Measurements from ENCODE around the gene SIK2. TPM values are rescaled to one million over a fixed set of nuclear protein-coding genes. Genes with fewer than 3 reads are reported as not detected.

SIK2 gene
- total RNA-seq, 2 experiments from 2014 or later: 7.7 to 10.8 TPM

DNA sequence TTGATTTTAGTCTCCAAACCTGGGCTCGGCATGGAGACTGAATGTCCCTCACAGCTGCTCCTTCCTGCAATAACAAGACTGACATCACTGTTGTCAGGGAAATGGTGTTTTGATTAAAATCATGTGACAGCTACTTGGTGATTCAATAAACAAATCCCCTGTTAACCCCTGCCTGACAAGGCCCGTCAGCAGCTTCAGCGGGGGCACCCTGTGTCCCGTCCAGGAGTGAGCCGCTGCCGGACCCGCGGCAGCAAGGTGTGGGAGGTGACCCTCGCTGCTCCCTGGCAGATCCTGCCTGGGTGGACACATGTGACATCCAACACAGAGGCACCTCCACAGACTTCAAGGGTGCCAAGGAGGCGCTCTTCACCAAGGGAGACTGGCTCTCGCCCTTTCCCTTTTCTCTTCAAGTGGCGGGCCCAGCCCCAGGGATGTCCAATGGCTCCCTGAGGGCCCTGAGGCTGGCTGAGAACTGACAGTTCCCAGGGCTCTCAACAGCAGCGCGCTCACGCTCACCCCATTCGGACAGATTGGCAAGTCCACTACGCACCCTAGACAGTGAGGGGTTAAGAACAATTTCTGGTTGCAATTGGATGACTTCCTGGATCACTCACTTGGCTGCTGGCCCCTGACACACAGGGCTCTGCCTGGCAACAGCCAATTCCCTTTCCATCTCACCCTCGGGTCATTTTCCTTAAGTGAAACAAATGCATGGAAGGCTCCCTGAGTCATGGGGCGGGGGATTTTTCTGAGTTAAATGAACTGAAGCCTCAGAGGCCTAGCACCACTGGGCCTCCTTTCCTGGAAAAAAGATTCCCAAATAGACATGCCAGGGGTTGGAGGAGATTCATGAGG is 133.2 kb downstream of the SIK2 start:
- no peak overlapping the region for H3K4me3 Mint-ChIP-seq
- H3K9me3 Mint-ChIP-seq: no peaks in the 10 kb centered on the region
- H3K36me3 Mint-ChIP-seq (ENCODE audit: low read depth): peaks cover 10% of the 10 kb centered on the region
- H3K4me1 Mint-ChIP-seq: no peaks in the 10 kb centered on the region
- H3K27ac Mint-ChIP-seq: no peak overlapping the region
- ChIA-PET CTCF (no interaction called here), POLR2A (interaction anchor here (0.9 kb wide), 1 partner anchor 12 kb away, joined by 4 read pairs; no protein-coding TSS in a partner anchor)
- H3K27me3 Mint-ChIP-seq: no peaks in the 10 kb centered on the region
- DNase-seq: no peak

- Mint-ChIP-seq H3K4me1 (peaks cover 2% of the 10 kb centered on the region), H3K27me3 (no peaks in the 10 kb centered on the region), H3K27ac (no peak overlapping the region), H3K9me3 (no peaks in the 10 kb centered on the region), H3K36me3 (ENCODE audit: low read depth) (peaks cover 16% of the 10 kb centered on the region), H3K4me3 (no peak overlapping the region)
- ChIA-PET POLR2A (no interaction called here), CTCF (no interaction called here)
- DNase-seq: no peak
These were observed 133.9 kb downstream of the SIK2 start for GRCh38 chr11:111736181-111736590.

DNA sequence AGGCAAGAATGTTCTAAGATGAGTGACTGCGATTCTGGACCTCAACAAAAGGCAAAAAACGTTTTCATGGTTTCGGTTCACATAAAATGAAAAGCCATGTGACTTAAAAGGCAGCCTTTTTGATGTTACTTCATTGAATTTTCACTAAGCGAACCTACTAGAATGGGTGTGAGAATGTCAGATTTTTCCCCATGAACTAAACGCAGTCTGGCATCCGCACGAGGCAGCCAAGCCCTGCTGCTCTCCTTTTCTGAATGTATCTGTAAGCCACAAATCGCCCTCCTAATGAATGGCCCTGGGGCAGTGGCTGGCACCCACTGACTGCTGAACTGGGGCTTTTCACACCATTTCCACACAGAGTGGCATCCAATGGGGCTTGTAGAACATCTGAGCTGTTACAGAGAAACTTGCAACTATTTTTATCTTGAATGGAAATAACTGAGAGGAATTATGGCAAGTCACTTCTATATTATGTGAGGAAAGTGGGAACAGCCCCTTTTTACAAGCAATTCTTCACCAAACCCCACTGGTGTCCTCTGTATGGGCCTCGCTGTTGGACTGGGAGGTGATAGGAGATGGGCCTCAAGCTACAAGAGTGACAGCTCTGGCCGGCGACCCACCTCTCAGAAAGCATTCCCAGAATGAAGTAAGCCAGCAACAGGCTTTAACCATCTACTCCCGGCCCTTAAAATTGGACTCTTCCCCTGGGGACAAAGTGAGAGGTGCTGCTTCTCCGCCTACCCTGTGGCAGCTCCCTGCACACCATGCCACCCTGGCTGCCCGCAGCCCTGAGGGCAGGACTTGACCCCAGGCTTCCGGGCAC is 134.6 kb downstream of the SIK2 start:
- Mint-ChIP-seq H3K4me1 (peaks cover 2% of the 10 kb centered on the region), H3K9me3 (no peaks in the 10 kb centered on the region), H3K27ac (no peak overlapping the region), H3K27me3 (no peaks in the 10 kb centered on the region), H3K36me3 (ENCODE audit: low read depth) (peaks cover 23% of the 10 kb centered on the region), H3K4me3 (no peak overlapping the region)
- ChIA-PET CTCF (no interaction called here), POLR2A (interaction anchor here (1.1 kb wide), 1 partner anchor 28 kb away, joined by 3 read pairs; no protein-coding TSS in a partner anchor)
- no peak for DNase-seq

DNA sequence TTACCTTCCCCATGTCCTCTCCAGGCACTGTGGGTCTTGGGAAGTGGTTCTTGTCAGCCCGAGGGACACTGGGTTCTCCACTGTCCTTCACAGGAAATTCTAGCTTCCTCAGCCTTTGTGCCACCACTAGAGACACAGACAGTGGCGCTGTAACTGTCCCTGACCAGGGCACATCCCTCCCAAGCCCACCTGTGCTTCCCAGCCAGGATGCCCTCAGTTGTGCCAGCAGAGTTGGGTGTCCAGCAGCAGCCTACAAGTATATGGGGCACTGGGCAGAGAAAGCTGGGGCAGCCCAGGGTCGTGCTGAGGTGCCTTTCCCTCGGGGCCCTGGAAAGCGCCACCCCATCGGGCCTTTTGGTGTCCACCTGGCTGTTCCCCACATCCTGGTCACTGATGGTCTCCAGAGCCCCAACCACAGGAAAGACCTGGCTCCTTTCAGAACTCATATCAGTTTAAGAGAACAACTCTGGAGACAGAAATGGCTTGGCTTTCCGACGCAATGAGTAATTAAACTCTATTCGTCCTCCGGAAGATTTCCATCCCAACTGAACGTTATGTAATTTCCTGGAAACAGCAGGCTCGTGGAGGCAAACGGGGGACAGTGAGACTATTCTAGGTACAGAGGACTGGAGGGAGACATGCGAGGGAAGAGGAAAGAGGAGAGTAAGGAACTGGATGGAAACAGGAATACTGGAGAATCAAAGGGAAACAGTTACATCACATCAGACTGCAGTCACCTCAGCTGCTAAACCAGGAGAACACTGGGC is 135.4 kb downstream of the SIK2 start:
- H3K27me3 Mint-ChIP-seq: no peaks in the 10 kb centered on the region
- H3K4me3 Mint-ChIP-seq: no peak overlapping the region
- H3K9me3 Mint-ChIP-seq: no peaks in the 10 kb centered on the region
- H3K4me1 Mint-ChIP-seq: peaks cover 2% of the 10 kb centered on the region
- ChIA-PET POLR2A (interaction anchor here (1.1 kb wide), 1 partner anchor 27 kb away, joined by 3 read pairs; no protein-coding TSS in a partner anchor), CTCF (no interaction called here)
- DNase-seq: no peak
- H3K36me3 Mint-ChIP-seq (ENCODE audit: low read depth): peaks cover 28% of the 10 kb centered on the region
- no peak overlapping the region for H3K27ac Mint-ChIP-seq

DNA sequence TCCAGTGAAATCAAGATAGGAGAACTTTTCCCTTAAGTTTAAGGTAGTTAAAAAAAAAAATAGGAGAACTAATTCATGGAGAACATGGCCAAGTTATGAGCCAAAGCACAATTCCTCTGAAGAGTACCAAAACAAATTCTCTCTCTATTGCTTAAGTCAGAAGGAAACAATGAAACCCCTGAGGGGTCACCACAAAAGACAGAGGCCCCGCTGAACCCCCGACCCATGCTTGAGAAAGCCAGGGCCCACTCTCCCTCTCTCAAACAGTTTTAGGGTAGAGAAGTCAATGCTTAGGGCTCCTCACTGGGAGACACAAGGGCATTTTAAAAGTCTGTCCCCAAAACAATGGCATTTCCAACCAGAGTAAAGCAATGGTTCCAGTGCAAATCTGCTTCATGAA is 137.1 kb downstream of the SIK2 start:
- Mint-ChIP-seq H3K9me3 (no peaks in the 10 kb centered on the region), H3K27ac (no peak overlapping the region), H3K4me3 (no peak overlapping the region), H3K4me1 (peaks cover 4% of the 10 kb centered on the region), H3K27me3 (no peaks in the 10 kb centered on the region), H3K36me3 (ENCODE audit: low read depth) (peaks cover 41% of the 10 kb centered on the region)
- POLR2A ChIA-PET: no interaction called here
- DNase-seq: no peak
- CTCF ChIA-PET: no interaction called here

DNA sequence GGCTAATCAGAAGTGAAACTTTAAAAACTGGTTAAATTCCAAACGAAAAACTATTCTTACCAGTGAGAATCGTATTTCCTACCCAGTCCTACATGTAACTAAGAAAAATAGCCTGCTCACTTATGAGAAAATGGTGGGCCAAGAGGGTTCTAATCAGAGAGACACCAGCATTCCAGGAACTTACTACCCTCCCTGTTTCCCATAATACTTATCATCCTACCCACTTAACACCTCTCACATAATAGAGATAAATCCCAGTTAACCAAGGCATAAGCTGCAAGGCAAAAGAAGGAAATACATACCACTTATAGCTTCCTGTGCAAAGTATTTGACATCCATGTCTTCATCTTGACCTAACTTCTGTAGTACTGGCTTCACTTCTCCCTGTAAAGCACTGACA is 139.5 kb downstream of the SIK2 start:
- no peak overlapping the region for H3K27ac Mint-ChIP-seq
- no peak for DNase-seq
- peaks cover 4% of the 10 kb centered on the region for H3K9me3 Mint-ChIP-seq
- no peak overlapping the region for H3K4me3 Mint-ChIP-seq
- ChIA-PET CTCF (interaction anchor here (1.6 to 2.2 kb wide), 2 partner anchors 12 to 137 kb away, joined by 6 to 7 read pairs; no protein-coding TSS in a partner anchor), POLR2A (no interaction called here)
- H3K27me3 Mint-ChIP-seq: no peaks in the 10 kb centered on the region
- peaks cover 4% of the 10 kb centered on the region for H3K4me1 Mint-ChIP-seq
- peaks cover 61% of the 10 kb centered on the region for H3K36me3 Mint-ChIP-seq (ENCODE audit: low read depth)

- ChIA-PET POLR2A (no interaction called here), CTCF (interaction anchor here (1.7 to 2.2 kb wide), 2 partner anchors 23 to 139 kb away, joined by 4 to 6 read pairs; no protein-coding TSS in a partner anchor)
- no peak overlapping the region for H3K27ac Mint-ChIP-seq
- H3K27me3 Mint-ChIP-seq: no peaks in the 10 kb centered on the region
- H3K4me1 Mint-ChIP-seq: peaks cover 4% of the 10 kb centered on the region
- peaks cover 4% of the 10 kb centered on the region for H3K9me3 Mint-ChIP-seq
- H3K4me3 Mint-ChIP-seq: no peak overlapping the region
- peaks cover 73% of the 10 kb centered on the region for H3K36me3 Mint-ChIP-seq (ENCODE audit: low read depth)
- no peak for DNase-seq
These were observed 141.5 kb downstream of the SIK2 start for GRCh38 chr11:111743700-111744099.

DNA sequence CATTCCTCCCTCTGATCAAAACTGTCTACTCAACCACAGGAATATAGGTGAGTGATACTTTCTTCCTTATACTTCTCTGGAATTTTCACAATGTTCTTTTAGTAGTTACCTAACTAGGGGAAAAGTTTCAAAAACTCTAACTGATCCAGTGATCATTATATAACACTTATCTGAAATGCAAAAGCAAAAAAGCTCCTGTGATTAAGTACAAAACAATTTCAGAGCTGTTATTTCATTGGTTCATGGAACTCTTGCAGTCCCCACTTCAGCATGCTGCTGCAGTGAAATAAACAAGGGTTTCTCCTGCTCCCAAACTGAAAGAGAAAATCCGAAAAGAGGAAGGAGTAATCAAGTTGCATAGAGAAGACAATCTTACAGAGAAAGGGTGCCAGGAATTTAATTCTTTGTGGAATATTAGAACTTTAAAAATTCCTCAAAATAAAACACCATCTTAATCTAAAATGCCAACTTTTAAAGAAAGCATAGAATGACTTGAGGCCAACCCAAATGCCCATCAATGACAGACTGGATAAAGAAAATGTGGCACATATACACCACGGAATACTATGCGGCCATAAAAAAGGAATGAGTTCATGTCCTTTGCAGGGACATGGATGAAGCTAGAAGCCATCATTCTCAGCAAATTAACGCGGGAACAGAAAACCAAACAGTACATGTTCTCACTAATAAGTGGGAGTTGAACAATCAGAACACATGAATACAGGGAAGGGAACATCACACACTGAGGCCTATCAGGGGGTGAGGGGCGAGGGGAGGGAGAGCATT is 143.7 kb downstream of the SIK2 start:
- Mint-ChIP-seq H3K27ac (no peak overlapping the region), H3K4me3 (no peak overlapping the region), H3K27me3 (no peaks in the 10 kb centered on the region), H3K36me3 (ENCODE audit: low read depth) (peaks cover 79% of the 10 kb centered on the region), H3K4me1 (peaks cover 4% of the 10 kb centered on the region), H3K9me3 (peaks cover 4% of the 10 kb centered on the region)
- CTCF ChIA-PET: no interaction called here
- DNase-seq: no peak
- POLR2A ChIA-PET: interaction anchor here (0.6 kb wide), 1 partner anchor 481 kb away, joined by 4 read pairs; no protein-coding TSS in a partner anchor

DNA sequence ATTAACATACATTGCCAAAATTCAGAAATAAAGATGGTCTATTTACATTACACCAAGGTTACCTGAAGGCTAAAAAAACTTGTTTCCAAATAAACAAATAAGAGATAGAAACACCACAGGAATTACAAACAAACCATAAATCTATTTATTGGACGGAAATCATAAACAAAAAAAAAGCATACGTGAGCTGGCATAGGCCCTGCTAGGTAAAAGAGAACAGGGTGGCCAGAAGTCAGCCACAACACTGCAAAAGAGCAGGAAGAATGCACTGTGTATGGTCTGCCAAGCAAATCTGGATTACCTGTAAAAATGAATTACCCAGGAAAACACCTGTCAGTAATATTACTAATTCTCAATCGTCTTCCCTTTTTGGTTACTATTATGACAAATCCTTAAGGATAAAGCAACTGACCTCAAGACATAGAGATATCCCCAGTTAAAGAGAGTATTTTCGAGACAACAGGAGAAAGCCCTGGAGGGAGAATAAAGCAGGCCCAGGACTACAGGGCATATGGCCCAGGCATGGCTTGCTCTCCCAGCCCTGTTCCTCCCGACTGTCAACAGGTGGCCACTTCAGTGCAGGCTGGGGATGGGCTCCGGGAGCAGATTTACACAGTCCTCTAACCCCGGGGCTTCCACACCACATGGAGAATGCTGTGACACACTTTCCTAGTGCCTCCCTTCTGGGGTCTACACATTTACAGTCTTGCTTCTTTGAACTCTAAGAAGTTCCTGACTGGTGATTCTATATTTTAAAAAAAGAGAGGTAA is 146.0 kb downstream of the SIK2 start:
- H3K4me3 Mint-ChIP-seq: no peak overlapping the region
- POLR2A ChIA-PET: no interaction called here
- no peak for DNase-seq
- CTCF ChIA-PET: no interaction called here
- H3K9me3 Mint-ChIP-seq: peaks cover 4% of the 10 kb centered on the region
- H3K4me1 Mint-ChIP-seq: peaks cover 2% of the 10 kb centered on the region
- no peaks in the 10 kb centered on the region for H3K27me3 Mint-ChIP-seq
- no peak overlapping the region for H3K27ac Mint-ChIP-seq
- peaks cover 67% of the 10 kb centered on the region for H3K36me3 Mint-ChIP-seq (ENCODE audit: low read depth)

GRCh38 chr11:111749646-111750045 is 147.4 kb downstream of the SIK2 start:
- no peak for DNase-seq
- Mint-ChIP-seq H3K27me3 (no peaks in the 10 kb centered on the region), H3K4me3 (no peak overlapping the region), H3K9me3 (peaks cover 4% of the 10 kb centered on the region), H3K4me1 (no peaks in the 10 kb centered on the region), H3K27ac (no peak overlapping the region), H3K36me3 (ENCODE audit: low read depth) (peaks cover 62% of the 10 kb centered on the region)
- CTCF ChIA-PET: no interaction called here
- POLR2A ChIA-PET: no interaction called here

DNA sequence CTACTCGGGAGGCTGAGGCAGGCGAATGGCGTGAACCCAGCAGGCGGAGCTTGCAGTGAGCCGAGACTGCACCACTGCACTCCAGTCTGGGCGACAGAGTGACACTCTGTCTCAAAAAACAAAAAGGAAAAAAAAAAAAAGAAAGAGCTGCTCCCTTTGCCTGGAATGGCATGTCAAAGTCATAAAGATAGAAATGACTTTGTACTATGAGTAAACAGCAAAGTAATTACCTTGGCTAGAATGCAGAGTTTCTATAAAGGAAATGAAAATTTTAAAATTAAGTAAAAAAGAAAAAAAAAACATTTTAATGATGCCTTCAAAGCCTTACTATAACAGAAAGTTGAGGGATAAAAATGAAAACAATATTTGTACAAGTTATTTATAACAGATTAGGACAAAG is 153.8 kb downstream of the SIK2 start:
- Mint-ChIP-seq H3K4me1 (no peaks in the 10 kb centered on the region), H3K27me3 (no peaks in the 10 kb centered on the region), H3K36me3 (ENCODE audit: low read depth) (peaks cover 54% of the 10 kb centered on the region), H3K9me3 (no peaks in the 10 kb centered on the region), H3K4me3 (no peak overlapping the region), H3K27ac (no peak overlapping the region)
- DNase-seq: no peak
- ChIA-PET POLR2A (interaction anchor here (5.5 kb wide), 1 partner anchor 9 kb away, joined by 31 read pairs; the partner anchor contains the start of gene PPP2R1B), CTCF (interaction anchor here (1.6 kb wide), 1 partner anchor 152 kb away, joined by 5 read pairs; no protein-coding TSS in a partner anchor)
